CD4-positive, alpha-beta T cell treated with Interleukin-4 for 1 hour (primary cell): Measurements from ENCODE around the gene ZNF232.
"Not testable (repeated sequence)": the region's sequence is repeated elsewhere in the genome, so short reads cannot be mapped to it uniquely, and the experiment has no call there.

ENCODE experiments used
- DNase-seq, 2 donors: peaks; one replicate each; pipeline ENCODE4 v3.0.0-alpha.2; 2020 to 2022

The ZNF232 gene

DNA sequence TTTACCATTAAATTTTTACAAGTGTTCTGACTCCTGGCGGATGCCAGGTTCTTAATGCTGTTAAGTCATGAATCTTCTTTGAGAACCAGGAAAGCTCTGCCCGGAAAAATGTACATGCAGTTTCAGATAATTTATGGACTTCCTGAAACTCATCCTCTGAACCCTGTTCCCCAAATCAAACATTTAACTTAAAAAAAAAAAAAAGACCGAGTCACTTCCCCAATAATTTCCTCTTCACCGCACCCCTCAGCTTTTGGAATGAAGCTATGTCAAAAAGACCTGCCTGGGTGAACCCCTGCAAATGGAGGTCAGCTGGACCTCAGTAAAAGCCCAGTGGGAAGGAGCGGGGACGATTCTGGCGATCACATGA is 15.0 kb downstream of the ZNF232 start:
- no peak for DNase-seq

DNA sequence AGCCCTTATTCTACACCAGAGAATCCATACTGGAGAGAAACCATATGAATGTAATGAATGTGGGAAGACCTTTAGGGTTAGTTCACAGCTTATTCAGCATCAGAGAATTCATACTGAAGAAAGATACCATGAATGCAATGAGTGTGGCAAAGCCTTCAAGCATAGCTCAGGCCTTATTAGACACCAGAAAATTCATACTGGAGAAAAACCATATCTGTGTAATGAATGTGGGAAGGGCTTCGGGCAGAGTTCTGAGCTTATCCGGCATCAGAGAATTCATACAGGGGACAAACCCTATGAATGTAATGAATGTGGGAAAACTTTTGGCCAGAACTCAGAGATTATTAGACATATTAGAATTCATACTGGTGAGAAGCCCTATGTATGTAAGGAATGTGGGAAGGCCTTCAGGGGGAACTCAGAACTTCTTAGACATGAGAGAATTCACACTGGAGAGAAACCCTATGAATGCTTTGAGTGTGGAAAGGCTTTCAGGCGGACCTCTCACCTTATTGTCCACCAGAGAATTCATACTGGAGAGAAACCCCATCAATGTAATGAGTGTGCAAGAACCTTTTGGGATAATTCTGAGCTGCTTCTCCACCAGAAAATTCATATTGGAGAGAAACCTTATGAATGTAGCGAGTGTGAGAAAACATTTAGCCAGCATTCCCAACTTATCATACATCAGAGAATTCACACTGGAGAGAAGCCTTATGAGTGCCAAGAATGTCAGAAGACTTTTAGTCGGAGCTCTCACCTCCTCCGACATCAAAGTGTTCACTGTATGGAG is 19.3 kb downstream of the ZNF232 start:
- no peak for DNase-seq

DNA sequence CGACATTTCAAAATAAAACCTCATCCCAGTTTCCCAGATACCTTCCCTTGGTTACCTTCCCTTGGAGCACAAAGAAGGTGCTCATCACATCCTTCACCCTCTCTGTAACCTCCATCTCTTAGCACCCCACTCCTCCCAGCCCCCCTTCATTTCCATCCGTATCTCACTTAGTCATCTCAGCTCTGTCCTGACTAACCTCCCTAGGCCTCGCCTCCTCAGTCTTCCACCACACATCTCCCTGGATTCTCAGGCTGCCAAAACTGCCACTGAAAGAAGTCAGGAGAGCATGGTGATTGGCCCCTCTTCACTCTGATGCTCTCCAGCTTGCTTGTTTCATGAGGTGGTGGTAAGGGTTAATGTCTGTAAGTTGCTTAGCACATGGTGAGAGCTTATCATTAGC is 31.1 kb downstream of the ZNF232 start:
- DNase-seq: no peak

DNA sequence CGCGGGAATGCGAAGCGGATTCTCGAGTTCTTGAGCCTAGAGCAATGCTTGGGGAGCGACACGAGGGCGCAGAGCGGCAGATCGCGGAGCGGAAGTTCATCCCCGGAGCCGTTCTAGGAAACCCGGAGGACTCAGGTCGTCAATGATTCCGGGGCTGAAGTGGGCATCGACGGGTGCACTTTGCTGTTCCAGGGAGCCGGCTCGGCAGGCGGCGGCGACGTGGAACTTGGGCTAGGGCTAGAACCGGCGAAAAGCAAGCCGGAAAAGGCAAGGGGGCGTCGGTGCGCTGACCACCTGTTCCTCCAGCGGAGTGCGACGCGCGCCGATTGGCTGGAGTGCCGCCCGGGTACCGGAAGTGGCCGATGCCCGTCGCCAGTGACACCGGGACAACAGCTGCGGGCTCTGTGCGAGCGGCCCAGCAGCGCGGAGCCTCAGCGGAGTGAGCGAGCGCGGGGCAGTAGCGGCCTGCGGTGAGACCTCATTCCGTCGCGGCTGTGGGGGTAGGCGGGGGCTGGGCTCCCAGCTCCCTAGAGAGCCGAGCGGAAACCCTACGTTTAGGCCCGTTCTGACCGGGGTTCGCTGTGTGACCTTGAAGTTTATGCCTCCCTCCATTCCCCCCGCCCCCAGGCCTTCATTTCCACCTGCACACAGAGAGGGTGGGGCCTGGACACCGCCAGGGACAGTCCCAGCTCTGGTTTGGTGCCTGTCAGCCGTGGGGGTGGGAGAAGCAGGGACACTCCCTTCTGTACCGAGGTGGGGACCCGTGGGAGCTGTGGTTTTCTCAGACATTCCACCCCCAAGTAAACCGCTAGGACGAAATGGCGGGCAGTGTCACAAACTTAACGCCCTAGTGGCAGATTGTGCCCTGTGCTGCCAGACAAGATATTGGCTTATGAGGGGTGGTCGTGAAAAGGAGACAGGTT is 33.3 kb downstream of the ZNF232 start, which contains the start of gene ZFP3:
Gene ZFP3 (plus strand): TSS at position 362 of the 923 bp plus-strand sequence. CDS start 13,038 bp downstream, outside the sequence.
- DNase-seq: peak; percentile 81 to 84

DNA sequence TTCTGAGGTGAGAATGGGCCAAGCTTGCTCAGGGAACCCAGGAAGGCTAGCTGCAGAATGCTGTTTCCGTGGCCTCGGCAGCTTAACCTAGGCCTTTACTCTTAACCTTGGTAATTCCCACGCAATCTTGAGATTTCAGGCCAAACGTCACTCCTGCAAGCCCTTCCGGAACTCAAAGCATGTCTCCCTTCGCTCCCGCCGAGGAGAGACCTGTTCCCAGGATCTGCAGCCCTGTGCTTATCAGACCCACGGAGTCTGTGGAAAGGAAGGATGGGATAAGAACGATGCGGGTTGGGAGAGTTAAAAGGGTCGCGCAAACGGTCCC is 33.9 kb downstream of the ZNF232 start:
- DNase-seq: no peak

DNA sequence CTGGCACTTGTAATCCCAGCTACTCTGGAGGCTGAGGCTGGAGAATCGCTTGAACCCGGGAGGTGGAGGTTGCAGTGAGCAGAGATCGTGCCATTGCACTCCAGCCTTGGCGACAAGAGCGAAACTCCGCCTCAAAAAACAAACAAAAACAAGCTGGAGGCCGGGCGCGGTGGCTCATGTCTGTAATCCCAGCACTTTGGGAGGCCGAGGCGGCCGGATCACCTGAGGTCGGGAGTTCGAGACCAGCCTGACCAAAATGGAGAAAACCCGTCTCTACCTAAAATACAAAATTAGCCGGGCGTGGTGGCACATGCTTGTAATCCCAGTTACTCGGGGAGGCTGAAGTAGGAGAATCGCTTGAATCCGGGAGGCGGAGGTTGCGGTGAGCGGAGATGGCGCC is 34.4 kb downstream of the ZNF232 start:
- DNase-seq: not testable (repeated sequence)

DNA sequence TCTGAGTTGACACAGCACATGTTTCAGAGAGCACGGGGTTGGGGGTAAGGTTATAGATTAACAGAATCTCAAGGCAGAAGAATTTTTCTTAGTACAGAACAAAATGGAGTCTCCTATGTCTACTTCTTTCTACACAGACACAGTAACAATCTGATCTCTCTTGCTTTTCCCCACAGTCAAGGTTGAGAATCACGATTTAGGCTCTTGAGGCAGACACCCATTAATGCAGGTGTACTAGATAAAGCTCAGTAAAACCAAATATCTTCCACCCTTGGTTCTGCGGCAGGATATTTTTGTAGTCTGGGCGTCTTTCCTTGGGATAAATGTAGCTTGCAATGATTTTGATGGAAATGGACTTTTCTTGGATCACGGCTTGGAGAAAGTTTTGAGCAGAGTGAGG is 36.2 kb downstream of the ZNF232 start:
- DNase-seq: not testable (repeated sequence)

DNA sequence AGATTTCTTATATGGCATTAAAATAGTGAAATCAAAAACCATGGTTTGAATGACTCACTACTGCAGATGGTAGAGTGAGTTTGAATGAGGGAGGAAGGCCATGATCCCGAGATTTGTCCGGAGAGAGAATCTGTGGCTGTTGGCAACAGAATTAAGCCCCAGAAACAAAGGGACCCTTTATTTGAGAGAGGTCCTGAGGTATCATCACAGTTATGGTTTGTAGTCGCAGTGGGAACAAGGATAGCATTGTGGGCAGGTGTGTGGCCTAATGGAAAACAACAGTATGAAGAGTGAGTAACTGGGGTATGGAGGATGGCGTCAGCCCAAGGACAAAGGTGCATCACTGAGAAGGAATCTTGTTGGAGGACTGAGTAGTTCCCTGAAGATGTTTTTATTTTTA is 42.0 kb downstream of the ZNF232 start:
- DNase-seq: no peak

DNA sequence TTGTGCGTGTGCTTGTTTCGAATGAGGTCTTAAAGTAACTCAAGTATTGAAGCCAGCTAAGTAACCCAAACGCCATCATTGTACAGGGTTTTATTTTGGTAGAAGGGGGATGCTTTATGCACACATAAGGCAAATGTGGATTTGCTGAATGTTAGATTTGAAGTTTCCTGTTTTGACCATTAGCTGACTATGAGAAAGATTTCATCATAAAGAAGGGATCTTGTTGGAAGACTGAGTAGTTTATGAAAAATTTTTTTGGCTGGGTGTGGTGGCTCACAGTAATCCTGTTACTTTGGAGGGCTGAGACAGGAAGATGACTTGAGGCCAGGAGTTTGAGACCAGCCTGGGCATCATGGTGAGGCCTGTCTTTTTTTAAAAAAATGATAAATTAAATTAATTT is 43.4 kb downstream of the ZNF232 start:
- no peak for DNase-seq

DNA sequence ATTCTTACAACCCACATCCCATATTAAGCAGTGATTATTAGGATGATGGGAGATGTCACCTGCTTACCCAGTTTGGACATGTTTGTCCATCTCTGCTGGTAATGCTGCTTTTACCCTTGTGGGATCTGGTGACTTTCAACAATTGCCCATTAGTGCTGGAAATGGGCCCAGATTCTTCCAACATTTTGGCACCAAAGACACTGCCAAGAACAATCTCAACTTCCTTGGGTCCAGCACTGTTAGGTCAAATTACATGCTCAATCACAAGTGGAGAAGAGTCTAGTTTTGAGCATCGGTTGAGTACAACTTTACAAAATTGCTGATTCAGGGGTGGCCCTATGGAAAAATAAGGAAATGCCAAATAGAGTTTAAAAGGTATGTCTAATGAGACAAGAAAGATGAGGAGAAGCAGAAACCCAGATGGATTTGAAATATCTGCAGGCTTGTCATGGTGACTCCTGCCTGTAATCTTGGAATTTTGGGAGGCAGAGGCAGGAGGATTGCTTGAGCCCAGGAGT is 46.4 kb downstream of the ZNF232 start:
- DNase-seq: no peak
